NB4 (cell line): ENCODE results near the gene TNFAIP8.

Experiments used
- DNase-seq: peaks from one replicate; pipeline ENCODE4 v3.0.0; 2010; ENCODE audit warnings: low read depth
- H3K4me3 ChIP-seq: one replicate; pipeline ENCODE4 v1.5.1; 2011; ENCODE audit warnings: mild to moderate bottlenecking, low read depth, low read length, moderate library complexity
- MYC ChIP-seq: IDR thresholded peaks from 2 replicates; pipeline ENCODE4 v1.6.1; 2011; ENCODE audit warnings: low read depth, low read length
- POLR2A ChIP-seq: IDR thresholded peaks from 2 replicates; pipeline ENCODE4 v1.6.1; 2011; ENCODE audit warnings: mild to moderate bottlenecking; ENCODE audit not compliant: insufficient read length; ENCODE audit errors: extremely low read depth
- TF ChIP-seq, protein P1 (sequence below): IDR thresholded peaks from 2 replicates; pipeline ENCODE4 v1.6.1; 2011; ENCODE audit warnings: low read depth, low read length
- TF ChIP-seq, protein P2 (sequence below): IDR thresholded peaks from one replicate; pipeline ENCODE4 v1.5.1; 2012; ENCODE audit warnings: low read depth, low read length

TNFAIP8 gene

GRCh38 chr5:119397518-119398380 lies 41.9 kb downstream of the TNFAIP8 start:
- peak; percentile 57 for DNase-seq
- no peak overlapping the region for H3K4me3 ChIP-seq
- TF ChIP-seq POLR2A, result no peak
- TF ChIP-seq, protein P1, sequence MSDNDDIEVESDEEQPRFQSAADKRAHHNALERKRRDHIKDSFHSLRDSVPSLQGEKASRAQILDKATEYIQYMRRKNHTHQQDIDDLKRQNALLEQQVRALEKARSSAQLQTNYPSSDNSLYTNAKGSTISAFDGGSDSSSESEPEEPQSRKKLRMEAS, result no peak
- TF ChIP-seq, protein P2, sequence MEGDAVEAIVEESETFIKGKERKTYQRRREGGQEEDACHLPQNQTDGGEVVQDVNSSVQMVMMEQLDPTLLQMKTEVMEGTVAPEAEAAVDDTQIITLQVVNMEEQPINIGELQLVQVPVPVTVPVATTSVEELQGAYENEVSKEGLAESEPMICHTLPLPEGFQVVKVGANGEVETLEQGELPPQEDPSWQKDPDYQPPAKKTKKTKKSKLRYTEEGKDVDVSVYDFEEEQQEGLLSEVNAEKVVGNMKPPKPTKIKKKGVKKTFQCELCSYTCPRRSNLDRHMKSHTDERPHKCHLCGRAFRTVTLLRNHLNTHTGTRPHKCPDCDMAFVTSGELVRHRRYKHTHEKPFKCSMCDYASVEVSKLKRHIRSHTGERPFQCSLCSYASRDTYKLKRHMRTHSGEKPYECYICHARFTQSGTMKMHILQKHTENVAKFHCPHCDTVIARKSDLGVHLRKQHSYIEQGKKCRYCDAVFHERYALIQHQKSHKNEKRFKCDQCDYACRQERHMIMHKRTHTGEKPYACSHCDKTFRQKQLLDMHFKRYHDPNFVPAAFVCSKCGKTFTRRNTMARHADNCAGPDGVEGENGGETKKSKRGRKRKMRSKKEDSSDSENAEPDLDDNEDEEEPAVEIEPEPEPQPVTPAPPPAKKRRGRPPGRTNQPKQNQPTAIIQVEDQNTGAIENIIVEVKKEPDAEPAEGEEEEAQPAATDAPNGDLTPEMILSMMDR, result no peak

DNA sequence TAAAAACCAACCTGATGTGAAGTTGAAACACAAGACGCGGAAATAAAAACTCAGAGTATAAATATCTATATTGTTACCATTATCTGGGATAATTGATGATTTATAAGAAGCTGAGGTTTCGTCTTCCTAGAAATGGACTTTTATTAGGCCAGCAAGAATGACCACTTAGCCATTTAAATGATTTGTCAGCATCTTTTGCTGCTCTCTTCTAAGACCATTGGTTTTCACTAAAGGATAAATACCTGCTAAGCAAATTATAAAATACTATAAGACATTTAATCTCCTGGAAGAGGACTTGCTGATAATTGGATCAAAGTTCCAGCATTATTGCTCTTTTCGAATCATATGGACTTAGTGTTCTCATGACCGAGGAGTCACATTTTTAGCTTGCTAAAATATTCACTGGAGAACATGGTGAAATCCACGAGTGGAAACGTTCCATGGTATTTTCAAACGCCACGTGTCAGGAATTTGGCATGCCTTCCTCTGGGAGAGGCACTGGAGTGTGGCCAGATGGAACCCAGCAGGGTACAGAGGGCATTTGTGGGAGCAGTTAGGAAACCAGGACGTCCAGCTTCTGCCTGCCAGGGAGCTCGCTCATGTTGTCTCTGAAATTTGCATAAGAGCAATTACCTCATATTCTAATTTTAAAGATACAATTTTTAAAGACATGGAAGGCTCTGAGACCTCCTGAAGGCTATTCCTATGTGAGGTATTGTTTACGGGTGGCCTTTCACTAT lies 43.1 kb downstream of the TNFAIP8 start:
- no peak for DNase-seq

GRCh38 chr5:119400245-119400644 lies 44.4 kb downstream of the TNFAIP8 start:
- H3K4me3 ChIP-seq, result no peak overlapping the region
- TF ChIP-seq, protein P2, result no peak
- TF ChIP-seq MYC (no peak), POLR2A (no peak)
- TF ChIP-seq, protein P1, result no peak
- DNase-seq, result no peak

More for the DNA sequence above, 43.1 kb downstream of the TNFAIP8 start:
- no peak overlapping the region for H3K4me3 ChIP-seq
- TF ChIP-seq POLR2A (no peak), MYC (no peak)
- TF ChIP-seq, protein P1, result no peak
- TF ChIP-seq, protein P2, result no peak

DNA sequence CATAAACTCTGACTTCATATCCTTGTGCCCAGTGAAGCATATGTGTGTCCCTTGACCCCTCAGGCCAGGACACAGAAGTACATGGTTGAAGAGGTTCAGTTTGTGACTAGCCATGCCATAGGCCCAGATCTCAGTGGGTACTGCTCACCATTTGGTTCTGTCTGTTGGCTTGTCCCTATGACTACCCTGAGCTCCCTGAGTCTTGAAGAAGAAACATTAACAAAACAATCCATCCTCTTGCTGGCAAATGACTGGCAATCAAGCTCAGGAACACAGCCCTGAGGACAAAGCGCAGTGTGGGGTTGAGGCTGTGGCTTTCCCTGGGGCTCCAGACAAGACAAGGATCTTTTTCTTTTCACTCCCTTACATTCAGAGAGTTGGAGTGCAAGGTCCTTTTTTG lies 46.3 kb downstream of the TNFAIP8 start:
- DNase-seq, result no peak
- H3K4me3 ChIP-seq, result no peak overlapping the region
- TF ChIP-seq, protein P2, result no peak
- TF ChIP-seq MYC, result no peak
- no peak for TF ChIP-seq POLR2A
- TF ChIP-seq, protein P1, result no peak

- no peak overlapping the region for H3K4me3 ChIP-seq
- no peak for DNase-seq
- TF ChIP-seq POLR2A, result no peak
- no peak for TF ChIP-seq MYC
- TF ChIP-seq, protein P2, result no peak
- TF ChIP-seq, protein P1, result no peak
Observed at GRCh38 chr5:119402555-119402954, 46.7 kb downstream of the TNFAIP8 start.
